GM19240 (cell line): ENCODE results near the gene NOP10.
A peak's percentile ranks its signal among the peaks of the same experiment; 100 is the strongest.
"Not testable (repeated sequence)": the region's sequence is repeated elsewhere in the genome, so short reads cannot be mapped to it uniquely, and the experiment has no call there.

Experiments
- DNase-seq: peaks from one replicate; pipeline ENCODE4 v3.0.0; 2011; ENCODE audit warnings: low spot score; ENCODE audit not compliant: insufficient read length

NOP10 gene

DNA sequence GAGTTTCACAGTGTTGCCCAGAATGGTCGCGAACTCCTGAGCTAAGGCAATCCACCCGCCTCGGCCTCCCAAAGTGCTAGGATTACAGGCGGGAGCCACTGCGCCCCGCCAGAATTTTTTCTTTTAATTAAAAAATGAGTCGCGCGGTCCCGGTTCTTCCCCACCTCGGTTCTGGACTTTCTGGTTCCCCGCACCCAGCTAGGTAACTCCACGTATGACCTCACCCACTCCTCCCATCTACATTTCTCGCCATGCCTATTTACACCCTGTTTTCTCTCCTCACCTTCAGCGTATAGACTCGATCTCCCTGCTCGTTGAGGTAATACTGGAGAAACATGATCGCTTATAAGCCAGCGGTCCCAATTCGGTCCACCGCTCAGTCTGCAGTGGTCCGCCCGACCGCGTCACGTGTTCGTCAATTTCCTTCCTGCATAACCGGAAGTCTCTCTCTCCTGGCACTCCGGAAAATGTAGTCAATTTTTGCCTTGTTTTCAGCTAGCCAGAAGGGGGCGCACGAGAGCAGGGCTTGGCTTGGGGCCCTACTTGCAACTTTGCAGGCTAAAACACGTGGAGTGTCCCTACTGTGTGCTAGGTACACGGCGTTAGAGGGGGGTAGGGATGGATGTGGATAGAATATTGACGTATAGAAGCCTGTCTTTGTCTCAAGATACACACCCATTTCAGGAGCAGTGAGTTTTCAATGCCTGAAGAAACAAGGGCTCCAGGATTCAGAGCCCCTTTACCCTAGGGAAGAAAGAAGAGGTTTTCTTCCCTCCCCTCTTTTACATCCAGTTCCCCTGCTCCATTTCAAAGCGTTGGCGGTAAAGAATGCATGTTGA lies at the start of gene NOP10, which contains the start of gene NUTM1:
TSS of gene NOP10 (minus strand) at position 400 of the 839 bp plus-strand sequence. CDS start at position 337, 63 bp downstream.
TSS of gene NUTM1 (plus strand) at position 579 of the 839 bp plus-strand sequence. CDS start 382 bp downstream, outside the sequence.
- no peak for DNase-seq

GRCh38 chr15:34389594-34390086 lies 46.7 kb upstream of the NOP10 start:
- DNase-seq = not testable (repeated sequence)

DNA sequence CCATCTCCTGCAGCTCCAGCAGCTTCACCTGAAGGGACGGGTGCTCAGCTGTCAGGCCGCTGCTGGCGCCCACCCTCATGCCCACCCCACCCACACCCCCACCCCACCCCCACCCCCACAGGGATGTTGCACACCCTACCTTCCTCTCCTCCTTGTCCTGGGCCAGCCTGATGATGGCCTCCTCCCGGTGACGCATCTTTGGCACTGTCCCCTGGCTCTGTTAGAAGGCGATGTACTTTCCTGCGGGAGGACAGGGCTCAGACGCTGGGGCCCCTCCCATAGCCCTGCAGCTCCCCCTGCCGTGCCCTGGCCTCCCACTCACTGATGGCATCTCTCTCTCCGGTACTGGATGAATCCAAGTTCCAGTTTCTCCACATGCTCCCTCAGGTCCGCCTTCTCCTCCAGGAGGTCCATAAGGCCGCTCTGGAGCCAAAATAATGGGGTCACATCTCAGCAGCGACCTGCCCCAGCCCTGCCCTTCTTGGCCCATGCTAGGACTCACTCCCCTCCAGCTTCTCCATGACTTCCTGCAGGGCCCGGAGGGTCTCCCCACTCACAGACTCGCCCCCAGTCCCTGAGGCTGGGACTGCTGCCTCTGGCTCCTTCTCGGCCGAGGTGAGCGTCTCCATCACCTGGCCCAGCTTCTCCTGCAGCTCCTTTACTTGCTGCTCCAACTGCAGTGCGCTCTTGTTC lies 39.0 kb upstream of the NOP10 start:
- not testable (repeated sequence) for DNase-seq

DNA sequence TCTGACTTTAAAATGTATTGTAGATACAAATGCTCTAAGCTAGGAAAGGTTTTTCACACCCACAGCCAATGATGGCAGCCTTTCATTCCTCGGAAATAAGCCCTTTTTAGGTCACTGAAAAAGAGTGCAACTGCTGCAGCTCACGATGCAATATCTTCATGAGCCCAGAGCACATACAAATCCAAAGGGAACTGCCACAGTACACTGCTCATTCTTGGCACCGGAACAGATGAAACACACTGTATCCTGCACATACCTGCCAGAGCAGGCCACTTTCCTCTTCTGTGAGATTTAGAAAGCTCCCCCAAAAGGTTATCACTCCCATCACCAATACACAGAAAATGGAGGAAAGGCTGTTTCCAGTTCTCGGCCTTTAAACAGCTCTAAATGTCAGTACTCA lies 37.6 kb upstream of the NOP10 start:
- DNase-seq = not testable (repeated sequence)

GRCh38 chr15:34376856-34377255 lies 33.9 kb upstream of the NOP10 start:
- DNase-seq = no peak

DNA sequence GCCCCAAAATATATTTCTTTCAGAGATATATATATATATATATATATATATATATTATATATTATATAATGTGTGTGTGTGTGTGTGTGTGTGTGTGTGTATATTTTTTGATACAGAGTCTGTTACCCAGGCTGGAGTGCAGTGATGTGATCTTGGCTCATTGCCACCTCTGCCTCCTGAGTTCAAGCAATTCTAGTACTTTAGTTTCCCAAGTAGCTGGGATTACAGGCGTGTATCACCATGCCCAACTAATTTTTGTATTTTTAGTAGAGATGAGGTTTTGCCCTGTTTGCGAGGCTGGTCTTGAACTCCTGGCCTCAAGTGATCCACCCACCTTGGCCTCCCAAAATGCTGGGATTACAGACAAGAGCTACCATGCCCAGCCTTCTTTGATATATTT lies 32.6 kb upstream of the NOP10 start:
- DNase-seq = not testable (repeated sequence)

DNA sequence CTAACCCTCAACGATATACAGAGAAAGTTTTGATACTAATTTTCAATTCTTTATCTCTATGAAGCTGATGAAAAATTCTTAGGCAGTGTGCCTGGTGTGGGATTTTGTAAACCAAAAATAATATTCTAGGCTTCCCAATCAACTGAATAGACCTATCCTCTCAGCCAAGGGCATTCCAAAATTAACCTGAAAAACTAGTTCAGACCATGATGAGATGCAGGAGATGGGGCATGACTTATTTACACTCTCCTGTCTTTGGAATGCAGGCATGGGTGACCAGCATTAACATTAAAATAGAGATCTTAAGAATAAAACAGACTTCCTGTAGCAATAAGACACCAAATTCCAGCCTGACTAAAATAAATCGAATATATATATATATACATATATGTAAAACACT lies 31.9 kb upstream of the NOP10 start:
- no peak for DNase-seq

GRCh38 chr15:34373951-34374350 lies 31.0 kb upstream of the NOP10 start:
- DNase-seq = no peak

- no peak for DNase-seq
Observed at GRCh38 chr15:34370643-34371042, 27.7 kb upstream of the NOP10 start.

DNA sequence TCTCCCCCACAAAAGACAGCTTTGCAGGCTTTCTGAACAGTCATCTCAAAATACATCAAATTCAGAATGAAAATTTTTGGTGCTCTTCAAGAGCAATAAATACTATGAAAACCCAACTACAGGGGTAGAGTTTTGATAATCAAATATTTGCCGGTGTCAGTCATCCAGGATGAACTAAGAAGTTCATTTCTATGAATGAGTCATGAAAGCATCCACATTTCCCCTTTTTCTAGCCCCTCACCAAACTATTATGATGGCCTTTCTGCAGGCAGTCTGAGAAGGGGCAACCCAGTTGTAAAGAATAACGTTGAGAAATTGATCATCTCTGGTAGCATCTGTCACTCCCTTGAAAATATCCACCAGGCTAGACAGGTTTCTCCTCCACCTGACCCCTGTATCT lies 27.2 kb upstream of the NOP10 start:
- DNase-seq = no peak

DNA sequence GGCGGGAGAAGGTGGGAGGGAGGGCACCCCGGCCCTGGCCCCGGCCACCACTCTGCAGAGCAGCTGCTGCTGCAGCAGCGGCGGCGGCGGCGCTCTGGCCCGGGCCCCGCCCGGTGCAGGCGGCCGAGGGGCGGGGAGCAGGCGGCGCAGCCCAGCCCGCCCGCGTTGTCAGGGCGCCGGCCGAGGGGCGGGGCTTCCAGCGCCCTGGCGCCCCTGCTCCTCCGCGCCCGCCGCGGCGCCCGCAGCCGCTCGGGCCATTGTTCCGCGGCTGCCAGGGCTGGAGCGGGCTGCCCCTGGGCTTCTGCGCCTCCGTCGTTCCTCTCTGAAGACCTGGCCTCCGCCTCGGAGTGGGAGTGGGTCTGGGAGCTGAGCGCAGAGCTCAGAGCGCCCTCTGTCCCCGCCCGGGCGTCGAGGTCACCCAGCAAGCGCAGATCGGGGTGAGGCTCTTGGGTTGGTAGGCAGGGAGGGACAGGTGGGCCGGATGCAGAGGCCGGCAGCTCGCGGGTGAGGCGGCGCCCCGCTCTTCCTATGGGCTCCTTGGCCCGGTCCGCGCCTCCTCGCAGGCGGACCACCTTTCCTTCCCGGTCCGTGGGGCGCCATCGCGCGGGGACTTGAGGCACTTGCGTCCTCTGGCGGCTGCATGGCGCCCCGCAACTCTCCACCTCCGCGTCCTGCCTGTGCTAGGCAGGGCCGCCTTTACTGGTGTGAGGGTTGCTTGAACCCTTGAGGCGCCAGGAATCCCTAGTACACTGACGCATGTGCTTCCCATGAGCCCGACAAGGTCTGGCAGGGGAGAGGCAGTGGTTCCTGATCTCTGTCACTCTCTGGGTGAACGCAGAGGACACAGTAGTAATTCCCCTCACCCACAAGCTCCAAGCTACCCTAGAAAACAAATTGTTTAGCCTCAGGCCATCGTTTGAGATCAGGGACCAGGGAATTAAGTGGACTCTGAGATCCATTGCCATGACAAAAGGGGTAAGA lies 24.5 kb upstream of the NOP10 start, which contains the start of gene LPCAT4:
TSS of gene LPCAT4 (minus strand) at position 96 of the 981 bp plus-strand sequence. CDS start 96 bp downstream, outside the sequence.
- DNase-seq = peak; percentile 84

DNA sequence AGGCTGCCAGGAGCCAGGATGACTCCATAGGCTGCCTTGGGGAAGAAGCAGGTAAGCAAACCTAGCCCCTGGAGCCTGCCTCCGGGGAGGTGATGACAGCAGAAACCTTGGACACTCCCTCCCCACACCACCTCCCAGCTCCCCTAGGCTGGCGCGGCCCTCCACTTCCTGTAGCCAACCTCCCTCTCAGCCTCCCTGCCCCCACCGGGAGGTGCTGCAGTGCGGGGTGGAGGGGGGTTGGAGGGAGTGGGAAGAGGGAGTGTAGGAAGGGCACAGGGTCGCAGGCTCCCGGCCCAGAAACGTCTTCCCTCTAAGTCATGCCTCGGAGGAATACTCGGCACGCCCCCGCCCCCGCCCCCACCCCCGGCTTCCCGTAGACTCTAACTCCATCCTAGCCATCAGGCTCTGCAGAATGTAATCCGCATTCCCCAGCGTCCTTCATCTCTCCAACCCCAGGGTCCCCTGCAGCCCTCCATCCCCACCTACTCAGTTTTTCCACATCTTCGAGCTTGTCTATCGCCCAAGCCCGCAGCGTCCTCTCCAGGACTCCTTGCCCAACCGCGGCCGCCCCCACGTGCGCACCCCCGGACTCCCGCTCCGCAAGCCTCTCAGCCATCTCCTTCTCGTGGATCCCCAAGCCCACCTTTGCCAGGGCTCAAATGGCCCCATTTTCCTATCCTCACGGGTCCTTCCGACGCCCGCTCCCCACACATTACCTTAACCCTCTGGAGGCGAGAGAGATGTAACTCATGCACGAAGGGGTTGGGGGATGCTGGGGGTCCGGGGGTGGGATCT lies 23.5 kb upstream of the NOP10 start:
- DNase-seq = no peak

- DNase-seq = no peak
Observed at GRCh38 chr15:34365836-34366235, 22.9 kb upstream of the NOP10 start.

GRCh38 chr15:34365091-34365825 lies 22.3 kb upstream of the NOP10 start:
- no peak for DNase-seq

GRCh38 chr15:34364041-34364440 lies 21.1 kb upstream of the NOP10 start:
- no peak for DNase-seq

DNA sequence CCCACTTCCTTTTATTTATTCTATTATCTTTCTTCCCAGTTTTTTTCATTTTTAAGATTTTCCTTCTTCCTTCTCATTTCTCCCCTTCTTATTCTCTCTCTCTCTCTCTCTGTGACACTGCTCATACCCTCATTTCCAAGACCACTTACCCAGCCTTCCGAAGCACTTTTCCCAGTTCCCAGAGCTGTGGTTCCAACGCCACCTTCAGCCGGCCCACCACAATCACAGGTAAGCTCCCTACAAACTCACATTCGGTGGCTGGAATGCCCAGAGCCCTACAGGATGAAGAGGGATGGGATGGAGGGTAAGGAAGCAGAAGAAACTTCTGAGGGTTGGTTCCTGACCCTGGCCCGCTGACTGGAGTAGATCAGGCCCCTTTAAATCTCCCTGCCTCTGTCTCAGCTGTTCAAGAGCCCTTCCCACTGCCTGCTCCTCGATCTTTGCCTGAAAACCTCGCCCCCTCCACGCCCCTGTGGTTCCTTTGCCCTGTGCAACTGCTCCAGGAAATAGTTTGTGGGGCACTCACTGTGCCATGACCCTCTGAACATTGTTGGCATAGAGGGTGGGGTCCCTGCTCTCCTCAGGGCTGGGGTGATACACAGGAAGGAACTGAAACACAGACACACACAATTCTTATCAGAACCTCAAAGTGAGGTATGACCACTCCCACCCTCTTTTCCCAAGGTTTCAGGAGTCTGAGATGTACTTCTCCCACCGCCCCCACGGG lies 19.3 kb upstream of the NOP10 start:
- no peak for DNase-seq

- no peak for DNase-seq
Observed at GRCh38 chr15:34361278-34361677, 18.3 kb upstream of the NOP10 start.

- DNase-seq = no peak
Observed at GRCh38 chr15:34360298-34360697, 17.4 kb upstream of the NOP10 start.

DNA sequence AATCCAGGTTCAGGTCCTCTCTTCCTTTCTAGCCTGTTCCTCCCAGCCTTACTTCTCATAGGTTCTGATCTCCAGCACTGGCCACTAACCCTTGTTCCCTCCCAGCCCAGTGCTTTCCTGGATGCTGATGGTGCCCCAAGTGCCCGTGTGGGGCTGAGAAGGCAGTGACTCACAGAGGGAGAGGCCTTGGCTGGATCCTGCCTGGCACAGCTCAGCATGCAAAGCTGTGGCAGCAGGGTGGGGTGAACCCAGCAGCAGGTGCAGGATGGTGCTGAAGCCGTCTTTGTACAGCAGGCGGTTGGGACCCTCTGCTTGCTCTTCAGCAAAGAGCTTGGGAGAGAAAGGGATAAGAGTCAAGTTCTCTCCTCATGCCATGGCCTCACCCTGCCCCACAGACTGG lies 16.5 kb upstream of the NOP10 start:
- DNase-seq = no peak
